ENCODE data around the gene RIT2.

- TF ChIP-seq CTCF (IDR thresholded peaks at IDR 0.05) = no peak
- no peak for TF ChIP-seq POLR2A (IDR thresholded peaks at IDR 0.05)
Observed at GRCh38 chr18:43134876-43135275, 19.4 kb upstream of the RIT2 start.

All from tibial nerve (tissue), 3 donors.